ENCODE measurements around the gene RICTOR.

The RICTOR gene

GRCh38 chr5:38922199-38922598, 152.0 kb downstream of the RICTOR start:
- Histone ChIP-seq H3K27ac (no peak overlapping the region), H3K4me3 (ENCODE audit: low read depth, low read length) (no peak overlapping the region), H3K27me3 (replicated peaks) (no peaks in the 10 kb centered on the region), H3K36me3 (replicated peaks) (peaks cover 10% of the 10 kb centered on the region)
- in situ Hi-C loops (cut with HindIII; ENCODE audit: low pct_ligation_motif_present, low sequenced_read_pairs), result no loop called here
- TF ChIP-seq CTCF (IDR thresholded peaks at IDR 0.05; ENCODE audit: low read depth, low read length, missing control alignments), result peak; percentile 94
- DNase-seq, result peak; percentile 38

- no peaks in the 10 kb centered on the region for H3K27me3 ChIP-seq (replicated peaks)
- no peak overlapping the region for H3K4me3 ChIP-seq (ENCODE audit: low read depth, low read length)
- no peak for DNase-seq
- H3K36me3 ChIP-seq (replicated peaks), result peaks cover 10% of the 10 kb centered on the region
- TF ChIP-seq CTCF (IDR thresholded peaks at IDR 0.05; ENCODE audit: low read depth, low read length, missing control alignments), result no peak
- in situ Hi-C loops (cut with HindIII; ENCODE audit: low pct_ligation_motif_present, low sequenced_read_pairs), result no loop called here
- H3K27ac ChIP-seq, result no peak overlapping the region
Observed at GRCh38 chr5:38921174-38921573, 153.0 kb downstream of the RICTOR start.

GRCh38 chr5:38916802-38917201, 157.4 kb downstream of the RICTOR start:
- in situ Hi-C loops (cut with HindIII; ENCODE audit: low pct_ligation_motif_present, low sequenced_read_pairs), result no loop called here
- H3K36me3 ChIP-seq (replicated peaks), result peaks cover 9% of the 10 kb centered on the region
- no peak for DNase-seq
- H3K4me3 ChIP-seq (ENCODE audit: low read depth, low read length), result no peak overlapping the region
- H3K27me3 ChIP-seq (replicated peaks), result no peaks in the 10 kb centered on the region
- H3K27ac ChIP-seq, result no peak overlapping the region
- no peak for TF ChIP-seq CTCF (IDR thresholded peaks at IDR 0.05; ENCODE audit: low read depth, low read length, missing control alignments)

- no peak for TF ChIP-seq CTCF (IDR thresholded peaks at IDR 0.05; ENCODE audit: low read depth, low read length, missing control alignments)
- DNase-seq, result no peak
- Histone ChIP-seq H3K4me3 (ENCODE audit: low read depth, low read length) (no peak overlapping the region), H3K27ac (no peak overlapping the region), H3K27me3 (replicated peaks) (no peaks in the 10 kb centered on the region), H3K36me3 (replicated peaks) (peaks cover 6% of the 10 kb centered on the region)
- in situ Hi-C loops (cut with HindIII; ENCODE audit: low pct_ligation_motif_present, low sequenced_read_pairs), result no loop called here
Observed at GRCh38 chr5:38913714-38914113, 160.5 kb downstream of the RICTOR start.

GRCh38 chr5:38911933-38912332, 162.3 kb downstream of the RICTOR start:
- Histone ChIP-seq H3K4me3 (ENCODE audit: low read depth, low read length) (no peak overlapping the region), H3K27me3 (replicated peaks) (no peaks in the 10 kb centered on the region), H3K27ac (no peak overlapping the region), H3K36me3 (replicated peaks) (peaks cover 8% of the 10 kb centered on the region)
- no peak for TF ChIP-seq CTCF (IDR thresholded peaks at IDR 0.05; ENCODE audit: low read depth, low read length, missing control alignments)
- DNase-seq, result no peak
- in situ Hi-C loops (cut with HindIII; ENCODE audit: low pct_ligation_motif_present, low sequenced_read_pairs), result no loop called here

GRCh38 chr5:38906503-38906902, 167.7 kb downstream of the RICTOR start:
- in situ Hi-C loops (cut with HindIII; ENCODE audit: low pct_ligation_motif_present, low sequenced_read_pairs), result no loop called here
- Histone ChIP-seq H3K27ac (no peak overlapping the region), H3K27me3 (replicated peaks) (no peaks in the 10 kb centered on the region), H3K4me3 (ENCODE audit: low read depth, low read length) (no peak overlapping the region), H3K36me3 (replicated peaks) (peaks cover 26% of the 10 kb centered on the region)
- no peak for DNase-seq
- no peak for TF ChIP-seq CTCF (IDR thresholded peaks at IDR 0.05; ENCODE audit: low read depth, low read length, missing control alignments)
